HepG2 (cell line): Measurements from ENCODE around the gene TEX19. TPM values are rescaled to one million over a fixed set of nuclear protein-coding genes. Genes with fewer than 3 reads are reported as not detected.
A peak's percentile ranks its signal among the peaks of the same experiment; 100 is the strongest.

Source experiments
- CBFB ChIP-seq: sonication (generic); formaldehyde crosslinking; IDR thresholded peaks from 2 replicates; pipeline ENCODE4 v1.4.0; 2020; ENCODE audit warnings: missing genetic modification reagents
- GZF1 ChIP-seq: sonication (generic); formaldehyde crosslinking; IDR thresholded peaks from 2 replicates; pipeline ENCODE4 v1.5.1; 2020; ENCODE audit warnings: mild to moderate bottlenecking, missing genetic modification reagents
- JDP2 ChIP-seq: sonication (generic); formaldehyde crosslinking; IDR thresholded peaks from 2 replicates; pipeline ENCODE4 v1.8.1; 2022; ENCODE audit warnings: missing genetic modification reagents, borderline replicate concordance
- PHB2 ChIP-seq: fragments of 450-650 bp; IDR thresholded peaks from 2 replicates; pipeline ENCODE4 v1.6.1; 2018; ENCODE audit not compliant: partially characterized antibody
- PRMT3 ChIP-seq: sonication (generic); formaldehyde crosslinking; IDR thresholded peaks from 2 replicates; pipeline ENCODE4 v1.8.1; 2022; ENCODE audit warnings: low read depth, mild to moderate bottlenecking, moderate library complexity, missing genetic modification reagents, borderline replicate concordance
- SAP130 ChIP-seq: IDR thresholded peaks from 2 replicates; pipeline ENCODE4 v1.6.1; 2016; ENCODE audit warnings: low read depth
- TAF1 ChIP-seq: sonication (generic); formaldehyde crosslinking; IDR thresholded peaks from 2 replicates; pipeline ENCODE4 v1.4.0; 2020; ENCODE audit warnings: missing genetic modification reagents
- ZBED4 ChIP-seq: sonication (generic); formaldehyde crosslinking; IDR thresholded peaks from 2 replicates; pipeline ENCODE4 v1.4.0; 2020; ENCODE audit warnings: missing genetic modification reagents, borderline replicate concordance
- ZBTB38 ChIP-seq: sonication (generic); formaldehyde crosslinking; IDR thresholded peaks from 2 replicates; pipeline ENCODE4 v1.5.1; 2020; ENCODE audit warnings: mild to moderate bottlenecking, missing genetic modification reagents
- ZNF234 ChIP-seq: sonication (generic); formaldehyde crosslinking; conservative IDR thresholded peaks from 2 replicates; pipeline ENCODE4 v1.5.1; 2020; ENCODE audit warnings: mild to moderate bottlenecking, missing genetic modification reagents
- ZNF552 ChIP-seq: sonication (generic); formaldehyde crosslinking; IDR thresholded peaks from 2 replicates; pipeline ENCODE4 v1.9.0; 2022; ENCODE audit warnings: missing genetic modification reagents, mild to moderate bottlenecking, borderline replicate concordance
- ZNF7 ChIP-seq: IDR thresholded peaks from 2 replicates; pipeline ENCODE4 v1.6.1; 2016; ENCODE audit warnings: missing biosample characterization, missing genetic modification reagents
- polyA plus RNA-seq, 8 experiments: library from polyadenylated mRNA; depleted of rRNA in 3 of 8; stranded (reverse) in 7 of 8; unstranded in 1 of 8; fragments of >200 nt; fragmentation: Illumina TruSeq in 4 of 8; extraction: Trizol in 4 of 8; gene quantifications; 2 replicates each; pipeline versions ENCODE4 v1.2.1 to v1.2.3, GENCODE V29; 2011 to 2016; ENCODE audit warnings: low read depth in 4 of 8, missing spikeins in 1 of 8, mixed read lengths in 1 of 8; ENCODE audit not compliant: insufficient read depth in 1 of 8
- total RNA-seq, 5 experiments: library from RNA; depleted of rRNA; stranded (reverse); fragments of >200 nt; fragmentation: Illumina TruSeq; extraction: Trizol; gene quantifications; 2 replicates each; pipeline ENCODE4 v1.2.3, GENCODE V29; 2016; ENCODE audit warnings: low read depth in 1 of 5
- TF ChIP-seq, protein P1 (sequence below): sonication (generic); formaldehyde crosslinking; IDR thresholded peaks from 2 replicates; pipeline ENCODE4 v1.4.0; 2020; ENCODE audit warnings: missing genetic modification reagents, borderline replicate concordance
- TF ChIP-seq, protein P2 (sequence below): sonication (generic); formaldehyde crosslinking; IDR thresholded peaks from 2 replicates; pipeline ENCODE4 v1.4.0; 2020; ENCODE audit warnings: missing genetic modification reagents
- TF ChIP-seq, protein P3 (sequence below): sonication (generic); formaldehyde crosslinking; IDR thresholded peaks from 2 replicates; pipeline ENCODE4 v1.4.0; 2020; ENCODE audit warnings: missing genetic modification reagents

The TEX19 gene
- total and polyA plus RNA-seq, 2 of the 13 experiments (the other 11 are each of a cell fraction or from before 2014, with no cell fraction given): 1.3 to 6.0 TPM

DNA sequence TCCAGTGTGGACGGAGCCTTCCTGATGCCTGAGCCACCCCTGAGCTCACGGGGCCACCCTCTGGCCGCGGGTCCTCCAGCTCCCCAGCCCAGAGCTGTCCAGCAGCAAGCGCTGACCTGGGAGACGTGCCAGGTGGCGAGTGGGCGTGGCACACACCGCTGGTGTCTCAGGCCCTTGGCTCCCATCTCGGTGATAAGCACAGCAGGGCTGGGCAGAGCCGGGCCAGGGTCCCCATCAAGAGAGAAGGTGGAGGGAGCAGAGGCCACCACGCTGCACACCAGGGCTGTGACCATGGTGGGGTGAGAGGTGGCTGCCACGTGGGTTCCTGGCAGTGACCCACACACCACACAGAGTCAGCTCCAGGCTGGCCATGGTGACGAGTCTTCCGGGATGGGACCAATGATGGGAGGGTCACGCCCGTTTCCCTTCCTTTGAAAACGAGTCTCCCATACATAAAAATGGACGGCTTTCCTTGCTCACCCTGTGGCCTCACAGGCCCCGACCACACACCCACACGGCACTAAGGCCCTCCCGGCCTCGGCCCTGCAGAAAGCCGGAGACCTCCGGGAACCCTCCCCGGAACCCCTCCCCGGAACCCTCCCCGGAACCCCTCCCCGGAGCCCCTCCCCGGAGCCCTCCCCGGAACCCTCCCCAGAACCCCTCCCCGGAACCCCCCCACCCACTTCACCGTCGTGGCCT, 29.3 kb downstream of the TEX19 start (continued):
- TF ChIP-seq, protein P1, sequence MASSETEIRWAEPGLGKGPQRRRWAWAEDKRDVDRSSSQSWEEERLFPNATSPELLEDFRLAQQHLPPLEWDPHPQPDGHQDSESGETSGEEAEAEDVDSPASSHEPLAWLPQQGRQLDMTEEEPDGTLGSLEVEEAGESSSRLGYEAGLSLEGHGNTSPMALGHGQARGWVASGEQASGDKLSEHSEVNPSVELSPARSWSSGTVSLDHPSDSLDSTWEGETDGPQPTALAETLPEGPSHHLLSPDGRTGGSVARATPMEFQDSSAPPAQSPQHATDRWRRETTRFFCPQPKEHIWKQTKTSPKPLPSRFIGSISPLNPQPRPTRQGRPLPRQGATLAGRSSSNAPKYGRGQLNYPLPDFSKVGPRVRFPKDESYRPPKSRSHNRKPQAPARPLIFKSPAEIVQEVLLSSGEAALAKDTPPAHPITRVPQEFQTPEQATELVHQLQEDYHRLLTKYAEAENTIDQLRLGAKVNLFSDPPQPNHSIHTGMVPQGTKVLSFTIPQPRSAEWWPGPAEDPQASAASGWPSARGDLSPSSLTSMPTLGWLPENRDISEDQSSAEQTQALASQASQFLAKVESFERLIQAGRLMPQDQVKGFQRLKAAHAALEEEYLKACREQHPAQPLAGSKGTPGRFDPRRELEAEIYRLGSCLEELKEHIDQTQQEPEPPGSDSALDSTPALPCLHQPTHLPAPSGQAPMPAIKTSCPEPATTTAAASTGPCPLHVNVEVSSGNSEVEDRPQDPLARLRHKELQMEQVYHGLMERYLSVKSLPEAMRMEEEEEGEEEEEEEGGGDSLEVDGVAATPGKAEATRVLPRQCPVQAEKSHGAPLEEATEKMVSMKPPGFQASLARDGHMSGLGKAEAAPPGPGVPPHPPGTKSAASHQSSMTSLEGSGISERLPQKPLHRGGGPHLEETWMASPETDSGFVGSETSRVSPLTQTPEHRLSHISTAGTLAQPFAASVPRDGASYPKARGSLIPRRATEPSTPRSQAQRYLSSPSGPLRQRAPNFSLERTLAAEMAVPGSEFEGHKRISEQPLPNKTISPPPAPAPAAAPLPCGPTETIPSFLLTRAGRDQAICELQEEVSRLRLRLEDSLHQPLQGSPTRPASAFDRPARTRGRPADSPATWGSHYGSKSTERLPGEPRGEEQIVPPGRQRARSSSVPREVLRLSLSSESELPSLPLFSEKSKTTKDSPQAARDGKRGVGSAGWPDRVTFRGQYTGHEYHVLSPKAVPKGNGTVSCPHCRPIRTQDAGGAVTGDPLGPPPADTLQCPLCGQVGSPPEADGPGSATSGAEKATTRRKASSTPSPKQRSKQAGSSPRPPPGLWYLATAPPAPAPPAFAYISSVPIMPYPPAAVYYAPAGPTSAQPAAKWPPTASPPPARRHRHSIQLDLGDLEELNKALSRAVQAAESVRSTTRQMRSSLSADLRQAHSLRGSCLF (CRISPR knock-in tag): no peak
- TF ChIP-seq, protein P2, sequence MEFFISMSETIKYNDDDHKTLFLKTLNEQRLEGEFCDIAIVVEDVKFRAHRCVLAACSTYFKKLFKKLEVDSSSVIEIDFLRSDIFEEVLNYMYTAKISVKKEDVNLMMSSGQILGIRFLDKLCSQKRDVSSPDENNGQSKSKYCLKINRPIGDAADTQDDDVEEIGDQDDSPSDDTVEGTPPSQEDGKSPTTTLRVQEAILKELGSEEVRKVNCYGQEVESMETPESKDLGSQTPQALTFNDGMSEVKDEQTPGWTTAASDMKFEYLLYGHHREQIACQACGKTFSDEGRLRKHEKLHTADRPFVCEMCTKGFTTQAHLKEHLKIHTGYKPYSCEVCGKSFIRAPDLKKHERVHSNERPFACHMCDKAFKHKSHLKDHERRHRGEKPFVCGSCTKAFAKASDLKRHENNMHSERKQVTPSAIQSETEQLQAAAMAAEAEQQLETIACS (CRISPR knock-in tag): no peak
- TF ChIP-seq ZNF234 (CRISPR knock-in tag) (no peak), SAP130 (CRISPR knock-in tag) (peak; percentile 95), PHB2 (no peak), PRMT3 (CRISPR knock-in tag) (no peak), ZBED4 (CRISPR knock-in tag) (peak; percentile 29; the same call in 1 of the 2 replicates), ZNF552 (CRISPR knock-in tag) (no peak), JDP2 (CRISPR knock-in tag) (no peak), ZBTB38 (peak; percentile 93), GZF1 (CRISPR knock-in tag) (0 out of 2 replicates have a peak, but pooled peaks have one; percentile 61), CBFB (CRISPR knock-in tag) (no peak), ZNF7 (CRISPR knock-in tag) (no peak), TAF1 (CRISPR knock-in tag) (no peak)
- TF ChIP-seq, protein P3, sequence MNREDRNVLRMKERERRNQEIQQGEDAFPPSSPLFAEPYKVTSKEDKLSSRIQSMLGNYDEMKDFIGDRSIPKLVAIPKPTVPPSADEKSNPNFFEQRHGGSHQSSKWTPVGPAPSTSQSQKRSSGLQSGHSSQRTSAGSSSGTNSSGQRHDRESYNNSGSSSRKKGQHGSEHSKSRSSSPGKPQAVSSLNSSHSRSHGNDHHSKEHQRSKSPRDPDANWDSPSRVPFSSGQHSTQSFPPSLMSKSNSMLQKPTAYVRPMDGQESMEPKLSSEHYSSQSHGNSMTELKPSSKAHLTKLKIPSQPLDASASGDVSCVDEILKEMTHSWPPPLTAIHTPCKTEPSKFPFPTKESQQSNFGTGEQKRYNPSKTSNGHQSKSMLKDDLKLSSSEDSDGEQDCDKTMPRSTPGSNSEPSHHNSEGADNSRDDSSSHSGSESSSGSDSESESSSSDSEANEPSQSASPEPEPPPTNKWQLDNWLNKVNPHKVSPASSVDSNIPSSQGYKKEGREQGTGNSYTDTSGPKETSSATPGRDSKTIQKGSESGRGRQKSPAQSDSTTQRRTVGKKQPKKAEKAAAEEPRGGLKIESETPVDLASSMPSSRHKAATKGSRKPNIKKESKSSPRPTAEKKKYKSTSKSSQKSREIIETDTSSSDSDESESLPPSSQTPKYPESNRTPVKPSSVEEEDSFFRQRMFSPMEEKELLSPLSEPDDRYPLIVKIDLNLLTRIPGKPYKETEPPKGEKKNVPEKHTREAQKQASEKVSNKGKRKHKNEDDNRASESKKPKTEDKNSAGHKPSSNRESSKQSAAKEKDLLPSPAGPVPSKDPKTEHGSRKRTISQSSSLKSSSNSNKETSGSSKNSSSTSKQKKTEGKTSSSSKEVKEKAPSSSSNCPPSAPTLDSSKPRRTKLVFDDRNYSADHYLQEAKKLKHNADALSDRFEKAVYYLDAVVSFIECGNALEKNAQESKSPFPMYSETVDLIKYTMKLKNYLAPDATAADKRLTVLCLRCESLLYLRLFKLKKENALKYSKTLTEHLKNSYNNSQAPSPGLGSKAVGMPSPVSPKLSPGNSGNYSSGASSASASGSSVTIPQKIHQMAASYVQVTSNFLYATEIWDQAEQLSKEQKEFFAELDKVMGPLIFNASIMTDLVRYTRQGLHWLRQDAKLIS: no peak
